GM21447 (cell line): Measurements from ENCODE around the gene TPX2.

Experiments
- ATAC-seq: cut with Tn5 transposase; IDR thresholded peaks from one replicate; pipeline ENCODE4 v1.9.1; 2021; ENCODE audit not compliant: unreplicated experiment

The TPX2 gene

GRCh38 chr20:31738729-31739549, at the start of gene TPX2:
Gene TPX2, plus strand, starts transcription at chr20:31739290. Its CDS starts 18,187 bp downstream, at chr20:31757477.
- ATAC-seq: peak; percentile 96

GRCh38 chr20:31690124-31690666, 48.9 kb upstream of the TPX2 start:
- no peak for ATAC-seq

- peak; percentile 73 for ATAC-seq
Observed at GRCh38 chr20:31691646-31692275, 47.3 kb upstream of the TPX2 start.

GRCh38 chr20:31693402-31693801, 45.7 kb upstream of the TPX2 start:
- no peak for ATAC-seq

- no peak for ATAC-seq
Observed at GRCh38 chr20:31693987-31694661, 45.0 kb upstream of the TPX2 start.

GRCh38 chr20:31694842-31695593, 44.1 kb upstream of the TPX2 start:
- no peak for ATAC-seq

GRCh38 chr20:31695849-31696804, 43.0 kb upstream of the TPX2 start:
- ATAC-seq: no peak

- ATAC-seq: no peak
Observed at GRCh38 chr20:31698243-31698802, 40.8 kb upstream of the TPX2 start.

GRCh38 chr20:31698803-31699718, 40.0 kb upstream of the TPX2 start:
- ATAC-seq: peak; percentile 98

- ATAC-seq: no peak
Observed at GRCh38 chr20:31699801-31700728, 39.0 kb upstream of the TPX2 start.

- ATAC-seq: no peak
Observed at GRCh38 chr20:31700747-31701146, 38.3 kb upstream of the TPX2 start.

GRCh38 chr20:31701591-31701990, 37.5 kb upstream of the TPX2 start:
- ATAC-seq: no peak

- ATAC-seq: no peak
Observed at GRCh38 chr20:31704225-31705119, 34.6 kb upstream of the TPX2 start.

GRCh38 chr20:31705191-31705590, 33.9 kb upstream of the TPX2 start:
- ATAC-seq: peak; percentile 26

- ATAC-seq: peak; percentile 91
Observed at GRCh38 chr20:31705598-31706597, 33.2 kb upstream of the TPX2 start.
